DOHH2 (cell line): ENCODE results near the gene ARHGAP8.

Experiments
- EZH2phosphoT487 ChIP-seq: fragments of 200-600 bp; sonication (generic); IDR thresholded peaks from 2 replicates; pipeline ENCODE4 v1.6.1; 2017; ENCODE audit warnings: borderline replicate concordance, mild to moderate bottlenecking, antibody characterized with exemption, low read length, moderate library complexity, mixed read lengths
- TF ChIP-seq, protein P1 (sequence below): fragments of 200-600 bp; sonication (generic); IDR thresholded peaks from one replicate; pipeline ENCODE4 v1.5.1; 2014; ENCODE audit warnings: antibody characterized with exemption, mild to moderate bottlenecking, low read depth, low read length; ENCODE audit not compliant: poor library complexity, severe bottlenecking

DNA sequence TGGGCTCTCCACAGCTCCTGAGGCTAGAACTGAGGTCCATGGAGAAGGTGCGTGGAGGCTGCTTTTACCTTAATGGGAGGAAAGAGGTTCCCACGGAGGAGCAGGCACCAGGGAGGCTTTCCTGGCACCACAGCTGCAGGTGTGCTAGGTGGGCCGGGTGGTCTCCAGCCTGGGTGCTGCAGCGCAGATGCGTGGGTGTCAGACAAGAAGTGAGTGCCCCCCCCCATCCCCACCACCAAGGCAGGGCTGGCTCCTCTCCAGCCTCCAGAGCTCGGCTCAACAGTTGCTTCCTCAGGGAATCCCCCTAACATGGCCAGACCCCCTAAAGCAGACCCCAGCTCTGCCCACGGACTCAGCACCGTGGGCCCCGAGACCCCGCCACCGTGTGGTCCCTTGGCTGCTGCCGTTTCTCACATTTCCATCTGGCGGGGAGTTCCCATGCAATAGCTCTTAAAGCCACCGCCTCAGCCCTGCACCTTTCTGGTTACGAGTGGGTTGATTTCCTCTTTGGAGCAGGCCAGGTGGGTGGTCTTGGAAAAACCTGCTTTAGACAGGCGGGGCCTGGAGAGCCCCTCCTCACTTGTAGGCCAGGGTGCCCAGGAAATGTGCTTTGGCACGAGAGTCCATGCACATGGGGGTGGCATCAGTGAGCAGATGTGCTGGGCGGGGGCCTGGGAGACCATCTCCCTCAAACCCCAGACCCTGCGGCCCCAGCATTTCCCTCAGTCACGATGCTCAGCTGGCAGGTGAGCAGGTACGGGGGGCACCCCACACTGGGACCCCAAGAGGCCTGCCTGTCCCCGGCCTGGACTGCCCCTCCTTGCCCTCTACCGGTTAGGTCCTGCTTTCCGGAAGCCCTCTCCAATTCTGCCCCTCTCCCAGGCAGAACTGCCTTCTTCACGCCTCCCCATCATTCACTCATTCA, 93.7 kb downstream of the ARHGAP8 start:
- TF ChIP-seq, protein P1, sequence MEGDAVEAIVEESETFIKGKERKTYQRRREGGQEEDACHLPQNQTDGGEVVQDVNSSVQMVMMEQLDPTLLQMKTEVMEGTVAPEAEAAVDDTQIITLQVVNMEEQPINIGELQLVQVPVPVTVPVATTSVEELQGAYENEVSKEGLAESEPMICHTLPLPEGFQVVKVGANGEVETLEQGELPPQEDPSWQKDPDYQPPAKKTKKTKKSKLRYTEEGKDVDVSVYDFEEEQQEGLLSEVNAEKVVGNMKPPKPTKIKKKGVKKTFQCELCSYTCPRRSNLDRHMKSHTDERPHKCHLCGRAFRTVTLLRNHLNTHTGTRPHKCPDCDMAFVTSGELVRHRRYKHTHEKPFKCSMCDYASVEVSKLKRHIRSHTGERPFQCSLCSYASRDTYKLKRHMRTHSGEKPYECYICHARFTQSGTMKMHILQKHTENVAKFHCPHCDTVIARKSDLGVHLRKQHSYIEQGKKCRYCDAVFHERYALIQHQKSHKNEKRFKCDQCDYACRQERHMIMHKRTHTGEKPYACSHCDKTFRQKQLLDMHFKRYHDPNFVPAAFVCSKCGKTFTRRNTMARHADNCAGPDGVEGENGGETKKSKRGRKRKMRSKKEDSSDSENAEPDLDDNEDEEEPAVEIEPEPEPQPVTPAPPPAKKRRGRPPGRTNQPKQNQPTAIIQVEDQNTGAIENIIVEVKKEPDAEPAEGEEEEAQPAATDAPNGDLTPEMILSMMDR, result no peak
- TF ChIP-seq EZH2phosphoT487, result no peak
